SHP77 (cell line): Measurements from ENCODE around the gene RBM4B.
"Not testable (repeated sequence)": the region's sequence is repeated elsewhere in the genome, so short reads cannot be mapped to it uniquely, and the experiment has no call there.

ENCODE experiments used
- DNase-seq, 2 experiments: peaks; one replicate each; lab custom pipeline; 2025; lab: John Stamatoyannopoulos, UW

RBM4B gene, protein sequence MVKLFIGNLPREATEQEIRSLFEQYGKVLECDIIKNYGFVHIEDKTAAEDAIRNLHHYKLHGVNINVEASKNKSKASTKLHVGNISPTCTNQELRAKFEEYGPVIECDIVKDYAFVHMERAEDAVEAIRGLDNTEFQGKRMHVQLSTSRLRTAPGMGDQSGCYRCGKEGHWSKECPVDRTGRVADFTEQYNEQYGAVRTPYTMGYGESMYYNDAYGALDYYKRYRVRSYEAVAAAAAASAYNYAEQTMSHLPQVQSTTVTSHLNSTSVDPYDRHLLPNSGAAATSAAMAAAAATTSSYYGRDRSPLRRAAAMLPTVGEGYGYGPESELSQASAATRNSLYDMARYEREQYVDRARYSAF

DNA sequence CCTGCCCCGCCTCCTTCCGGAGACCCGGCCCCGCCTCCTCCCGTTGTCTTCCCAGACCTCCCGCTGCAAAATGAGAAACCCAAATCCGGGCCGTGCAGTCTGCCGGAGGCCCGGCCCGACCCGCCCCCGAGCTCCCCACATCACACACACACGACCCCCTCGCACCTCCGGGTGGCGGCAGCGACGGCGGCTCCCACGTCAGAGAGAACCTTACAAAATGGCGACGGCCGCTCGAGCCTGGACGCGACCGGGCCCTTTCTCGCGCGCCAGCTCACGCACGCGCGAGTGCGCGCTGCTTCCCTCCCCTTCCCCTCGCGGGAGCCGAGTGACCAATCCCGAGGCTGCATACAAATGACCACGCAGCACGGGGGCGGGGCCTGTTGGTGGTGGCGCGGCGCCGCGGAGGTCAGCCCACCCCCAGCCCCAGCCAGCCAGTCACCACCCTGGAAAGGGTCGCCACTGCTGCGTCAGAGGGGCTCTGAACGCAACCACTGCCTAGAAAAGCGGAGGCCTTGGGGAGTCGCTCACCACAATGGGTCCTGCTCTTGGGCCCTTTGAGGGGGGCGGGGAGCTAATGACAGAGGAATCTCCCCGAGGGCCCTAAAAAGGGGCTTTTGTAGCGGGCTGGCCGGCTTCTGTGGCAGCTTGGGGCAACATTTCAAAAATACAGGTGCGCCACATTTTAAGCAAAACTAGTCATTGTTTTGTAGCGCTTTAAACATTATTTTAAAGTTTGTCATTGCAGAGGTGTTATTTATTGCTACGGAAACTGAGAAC is at the start of gene RBM4B:
RBM4B (minus strand) TSS at position 289 of the 777 bp plus-strand sequence. CDS start 808 bp downstream, outside the sequence.
- DNase-seq, result peak; percentile 98 to 99

DNA sequence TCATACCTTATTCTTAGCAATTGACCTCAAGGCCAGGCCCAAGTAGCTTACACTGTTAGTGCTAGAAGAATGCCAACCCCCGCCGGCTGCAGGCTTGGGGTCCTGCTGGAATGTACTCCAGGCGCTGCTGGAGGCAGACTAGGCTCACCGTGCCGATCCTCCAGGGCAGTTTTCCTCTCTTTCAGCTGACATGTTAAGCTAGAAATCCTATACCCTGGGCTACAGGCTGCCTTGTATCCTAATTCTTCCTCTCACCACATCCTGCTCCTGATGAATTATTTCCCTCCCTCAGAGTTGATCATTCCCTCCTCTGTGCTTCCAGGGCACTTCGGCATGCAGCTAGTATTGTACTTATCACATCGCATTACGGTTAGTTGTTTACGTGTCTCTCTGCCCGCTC is 48.0 kb upstream of the RBM4B start:
- no peak for DNase-seq

DNA sequence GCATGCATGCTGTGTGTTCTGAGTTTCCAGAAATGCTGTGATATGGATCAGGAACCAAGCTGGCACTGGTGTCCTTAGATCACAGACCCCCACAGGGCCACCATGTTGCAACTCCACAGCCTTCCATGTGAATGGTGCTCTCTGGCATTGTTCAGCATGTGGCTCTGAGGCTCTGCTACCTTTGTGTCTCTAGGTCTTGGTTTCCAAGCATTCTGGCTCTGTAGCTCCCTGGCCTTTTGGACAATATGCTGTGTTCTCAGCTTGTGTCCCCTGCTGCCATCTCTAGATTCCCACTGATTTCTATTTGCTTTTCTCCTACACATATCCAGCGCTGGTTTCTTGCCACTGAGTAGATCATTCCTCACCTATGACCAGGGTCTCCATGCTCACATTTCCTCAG is 47.4 kb upstream of the RBM4B start:
- no peak for DNase-seq

DNA sequence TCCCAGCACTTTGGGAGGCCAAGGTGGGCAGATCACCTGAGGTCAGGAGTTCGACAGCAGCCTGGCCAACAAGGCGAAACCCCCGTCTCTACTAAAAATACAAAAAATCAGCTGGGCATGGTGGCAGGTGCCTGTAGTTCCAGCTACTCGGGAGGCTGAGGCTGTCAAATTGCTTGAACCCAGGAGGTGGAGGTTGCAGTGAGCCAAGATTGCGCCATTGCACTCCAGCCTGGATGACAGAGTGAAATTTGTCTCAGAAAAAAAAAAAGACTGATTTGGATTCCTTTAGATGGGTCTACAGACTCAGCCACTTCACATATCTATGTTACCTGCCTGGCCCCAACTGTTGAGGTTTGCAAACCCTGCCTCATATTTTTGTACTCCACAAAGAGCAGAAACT is 46.5 kb upstream of the RBM4B start:
- DNase-seq, result not testable (repeated sequence)

DNA sequence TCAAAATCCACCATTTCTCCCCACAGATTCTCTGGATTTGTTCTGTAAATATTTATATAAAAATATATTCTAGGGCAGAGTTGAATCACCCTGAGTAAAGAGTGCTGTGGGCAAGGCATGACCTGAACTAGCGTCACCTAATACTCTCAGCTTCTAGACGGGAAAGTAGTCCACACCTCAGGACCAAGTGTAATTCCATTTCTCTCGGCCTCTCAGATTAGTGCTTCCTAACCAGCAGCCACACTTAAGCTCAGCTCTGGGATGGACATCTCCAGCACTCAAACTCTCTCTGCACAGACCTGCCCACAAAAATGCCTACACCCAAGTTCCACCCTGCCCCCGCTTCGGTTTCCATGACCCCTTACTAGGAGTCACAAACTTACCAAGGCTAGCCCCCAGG is 46.0 kb upstream of the RBM4B start:
- no peak for DNase-seq

DNA sequence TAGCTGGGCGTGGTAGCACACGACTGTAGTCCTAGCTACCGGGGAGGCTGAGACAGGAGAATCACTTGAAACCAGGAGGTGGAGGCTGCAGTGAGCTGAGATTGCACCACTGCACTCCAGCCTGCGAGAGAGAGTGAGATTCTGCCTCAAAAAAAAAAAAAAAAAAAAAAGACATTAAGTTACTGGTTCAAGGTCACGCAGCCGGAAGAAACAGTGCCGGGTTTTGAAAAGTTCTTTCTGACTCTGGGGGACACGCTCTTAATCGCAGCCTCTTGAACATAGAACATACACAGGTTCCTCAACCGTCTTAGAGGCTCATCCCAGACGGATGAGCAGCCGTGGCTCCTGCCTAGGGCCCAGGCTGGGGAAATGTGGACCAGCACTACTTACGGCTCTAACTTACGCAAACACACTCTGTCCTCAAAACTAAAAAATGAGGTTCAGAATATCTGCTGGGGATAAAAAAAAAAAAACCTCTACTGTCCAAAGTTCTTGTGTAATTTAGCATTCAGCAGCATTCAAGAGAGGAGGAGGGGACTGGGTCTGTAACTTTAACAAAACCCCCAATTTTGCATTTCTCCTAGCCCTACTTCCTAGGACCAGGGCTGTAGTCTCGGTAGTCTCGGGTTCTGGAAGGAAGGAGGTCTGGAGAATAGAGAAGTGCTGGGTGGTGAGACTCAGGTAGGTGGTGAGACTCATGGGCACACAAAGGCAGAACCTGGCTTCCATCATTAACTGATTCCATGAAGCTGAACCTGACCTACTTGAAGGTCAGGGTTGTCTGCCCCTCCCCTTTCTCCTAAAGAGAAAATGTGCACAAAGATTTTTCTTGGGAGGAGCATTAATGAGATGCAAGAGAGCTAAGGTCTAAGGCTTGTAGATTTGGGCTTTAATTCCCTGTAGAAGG is 45.3 kb upstream of the RBM4B start:
- no peak for DNase-seq

DNA sequence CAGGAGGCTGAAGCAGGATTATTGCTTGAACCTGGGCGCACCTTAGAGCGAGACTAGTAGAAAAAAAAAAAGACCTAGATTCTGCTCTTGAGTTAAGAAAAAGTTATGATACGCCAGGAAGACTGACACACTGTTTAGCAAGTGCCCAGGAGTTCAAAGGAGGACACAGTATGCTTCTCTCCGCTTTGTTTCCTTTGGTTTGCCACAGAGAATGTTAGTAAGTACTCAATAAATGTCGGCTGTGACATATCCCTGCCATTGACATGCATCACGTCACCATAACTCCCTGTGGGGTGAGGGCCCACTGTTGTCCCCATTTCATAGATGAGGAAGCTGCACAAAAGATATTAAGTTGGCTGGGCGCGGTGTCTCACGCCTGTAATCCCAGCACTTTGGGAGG is 44.3 kb upstream of the RBM4B start:
- no peak for DNase-seq

DNA sequence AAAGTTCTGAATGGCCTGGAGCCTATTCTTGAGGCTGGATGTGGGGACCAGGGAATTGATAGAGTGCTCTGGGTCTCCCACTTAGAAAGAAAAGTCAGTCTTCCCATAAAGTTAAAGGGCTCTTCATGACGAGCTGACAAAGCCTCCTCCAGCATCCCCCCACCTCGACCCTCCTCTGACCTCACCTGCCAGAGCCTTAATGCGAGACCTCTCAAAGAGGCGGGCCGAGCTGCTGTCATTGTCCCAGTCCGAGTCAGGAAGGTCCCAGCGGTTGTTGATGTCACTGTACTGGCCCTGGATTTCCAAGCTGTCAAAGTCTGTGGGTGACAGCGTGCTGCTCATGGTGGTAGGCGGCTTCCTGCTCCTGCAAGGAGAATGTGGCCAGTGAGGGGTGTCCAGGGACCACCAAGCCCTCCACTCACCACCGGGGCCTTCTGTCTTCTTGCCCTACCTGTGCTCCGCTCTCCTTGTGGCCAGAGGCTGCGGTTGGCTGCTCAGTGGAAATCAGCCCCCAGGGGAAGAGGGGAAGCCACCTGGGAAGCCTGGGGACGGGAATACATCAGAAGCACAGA is 43.3 kb upstream of the RBM4B start:
- DNase-seq, result no peak

DNA sequence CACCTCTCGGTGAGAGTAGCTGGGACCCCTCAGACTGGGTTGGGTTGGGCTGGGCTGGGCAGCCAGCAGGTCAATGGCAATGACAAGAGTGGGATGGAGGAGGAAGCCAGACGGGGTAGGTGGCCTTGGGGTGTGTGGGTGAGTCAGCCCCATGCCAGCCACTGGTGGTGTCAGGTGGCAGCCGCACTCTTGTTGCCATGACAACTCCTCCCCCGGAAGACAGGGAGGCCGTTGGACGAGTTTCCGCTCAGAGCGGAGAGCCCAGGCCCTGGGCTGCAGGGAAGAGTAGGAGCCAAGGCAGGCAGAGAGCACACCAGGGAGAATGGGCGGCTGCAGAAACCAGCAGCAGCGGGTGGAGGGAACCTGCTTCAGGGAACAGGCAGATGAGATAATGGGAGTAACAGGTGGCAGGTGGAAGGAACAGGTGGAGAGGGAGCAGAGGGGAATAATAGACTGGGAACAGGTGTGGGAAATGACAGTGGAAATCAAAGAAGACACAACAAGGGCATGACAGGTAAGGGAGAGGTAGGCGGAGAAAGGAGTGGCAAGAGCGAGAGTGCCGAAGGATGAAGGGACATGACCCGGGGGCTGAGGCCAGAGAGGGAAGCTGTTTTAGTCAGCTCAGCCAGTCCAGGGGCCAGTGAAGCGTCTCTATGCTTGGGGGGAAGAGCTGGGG is 42.7 kb upstream of the RBM4B start:
- DNase-seq, result peak; percentile 81 to 92

DNA sequence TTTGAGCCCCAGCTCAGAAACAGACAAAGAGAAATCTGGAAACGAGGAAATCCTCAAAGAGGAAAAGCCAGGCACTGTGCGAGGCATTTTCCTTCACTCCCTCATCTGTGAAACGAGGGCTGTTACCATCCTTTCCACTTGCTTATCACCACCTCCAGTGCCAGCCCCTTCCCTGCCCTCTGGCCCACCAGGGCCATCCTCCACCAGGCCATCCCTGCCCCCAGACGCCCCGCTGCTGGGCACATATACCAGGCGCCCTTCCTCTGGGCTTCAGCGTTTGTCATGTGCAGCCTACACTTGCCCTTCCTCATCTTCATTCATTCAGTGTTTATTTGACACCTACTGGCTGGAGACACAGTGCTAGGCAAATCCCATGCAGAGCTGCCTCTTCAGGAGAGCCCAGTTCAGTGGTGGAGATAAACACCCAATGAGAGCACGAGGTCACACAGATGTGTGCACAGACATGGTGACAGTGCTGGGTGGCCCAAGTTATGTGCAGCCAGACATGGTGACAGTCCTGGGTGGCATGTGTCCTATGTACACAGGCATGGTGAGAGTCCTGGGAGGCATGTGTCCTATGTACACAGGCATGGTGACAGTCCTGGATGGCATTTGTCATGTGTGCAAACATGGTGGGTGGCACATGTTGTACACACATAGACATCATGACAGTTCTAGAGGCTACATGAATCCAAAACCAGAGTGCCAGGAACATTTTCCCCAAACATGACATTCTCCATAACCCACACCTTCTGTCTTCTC is 41.6 kb upstream of the RBM4B start:
- DNase-seq, result no peak

DNA sequence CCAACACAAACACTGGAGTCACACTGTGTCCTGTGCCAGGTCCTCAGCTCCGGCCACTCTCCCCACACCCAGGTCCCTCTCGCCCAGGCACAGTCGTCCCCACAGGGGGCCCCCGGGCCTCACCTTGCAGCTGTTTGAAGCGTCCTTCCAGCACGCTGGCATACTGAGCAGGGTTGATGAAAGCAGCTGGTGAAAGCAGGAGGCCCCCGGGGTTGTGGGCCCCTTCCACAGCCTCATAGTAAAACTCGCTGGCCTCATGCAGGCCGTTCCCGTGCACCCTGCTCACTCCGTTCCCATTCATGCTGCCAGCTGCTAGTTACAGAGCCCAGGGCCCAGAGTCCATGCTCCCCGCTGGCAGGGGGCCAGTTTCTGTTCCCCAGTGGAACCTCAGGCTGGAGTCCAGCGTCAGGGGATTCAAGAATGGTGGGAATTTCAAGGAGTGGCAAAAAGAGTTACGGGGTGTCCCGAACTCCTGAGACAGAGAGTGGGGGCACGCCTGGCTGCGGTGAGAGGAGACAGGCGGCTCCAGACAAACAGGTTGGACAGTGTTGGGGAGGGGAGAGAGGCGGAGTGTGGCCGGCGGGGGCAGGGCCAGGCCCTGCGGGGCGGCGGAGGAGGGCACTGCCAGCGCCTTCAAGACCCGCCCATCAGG is 40.8 kb upstream of the RBM4B start:
- DNase-seq, result no peak

DNA sequence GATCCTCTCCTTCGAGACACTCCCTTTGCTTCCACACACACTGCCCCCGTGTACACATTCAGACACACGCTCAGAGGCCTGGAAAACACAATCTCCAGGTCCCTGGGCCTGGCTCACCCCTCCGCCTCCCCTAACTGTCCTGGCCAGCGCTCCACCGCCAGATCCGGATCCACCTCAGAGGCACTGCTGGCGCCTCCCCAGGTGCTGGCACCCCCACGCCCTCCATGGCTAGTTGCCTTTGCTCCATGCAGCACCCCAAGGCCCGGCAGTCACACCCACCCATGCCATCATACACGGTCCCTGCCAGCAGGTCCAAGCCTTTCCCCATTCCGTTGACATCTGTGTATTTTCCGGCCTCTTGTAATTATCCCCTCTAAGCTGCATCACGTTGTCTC is 40.2 kb upstream of the RBM4B start:
- no peak for DNase-seq

DNA sequence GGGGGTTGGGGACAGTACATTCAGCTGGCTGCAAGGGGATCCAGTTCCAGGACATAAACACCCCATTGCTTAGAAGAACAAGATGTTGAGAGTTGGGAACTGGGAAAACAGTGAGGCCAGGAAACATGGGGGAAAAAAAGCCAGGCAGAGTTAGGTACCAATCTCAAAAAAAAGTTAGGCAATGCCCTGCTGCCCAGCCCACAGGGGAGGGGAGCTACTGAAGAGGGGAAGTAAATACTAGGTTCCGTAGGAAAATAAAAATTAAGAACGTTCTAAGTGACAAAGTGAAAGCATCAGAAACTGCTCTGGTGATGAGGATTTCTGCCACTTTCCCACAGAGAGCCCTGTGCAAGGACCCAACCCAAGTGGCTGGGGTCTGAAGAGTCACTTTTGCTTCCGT is 39.3 kb upstream of the RBM4B start:
- no peak for DNase-seq

DNA sequence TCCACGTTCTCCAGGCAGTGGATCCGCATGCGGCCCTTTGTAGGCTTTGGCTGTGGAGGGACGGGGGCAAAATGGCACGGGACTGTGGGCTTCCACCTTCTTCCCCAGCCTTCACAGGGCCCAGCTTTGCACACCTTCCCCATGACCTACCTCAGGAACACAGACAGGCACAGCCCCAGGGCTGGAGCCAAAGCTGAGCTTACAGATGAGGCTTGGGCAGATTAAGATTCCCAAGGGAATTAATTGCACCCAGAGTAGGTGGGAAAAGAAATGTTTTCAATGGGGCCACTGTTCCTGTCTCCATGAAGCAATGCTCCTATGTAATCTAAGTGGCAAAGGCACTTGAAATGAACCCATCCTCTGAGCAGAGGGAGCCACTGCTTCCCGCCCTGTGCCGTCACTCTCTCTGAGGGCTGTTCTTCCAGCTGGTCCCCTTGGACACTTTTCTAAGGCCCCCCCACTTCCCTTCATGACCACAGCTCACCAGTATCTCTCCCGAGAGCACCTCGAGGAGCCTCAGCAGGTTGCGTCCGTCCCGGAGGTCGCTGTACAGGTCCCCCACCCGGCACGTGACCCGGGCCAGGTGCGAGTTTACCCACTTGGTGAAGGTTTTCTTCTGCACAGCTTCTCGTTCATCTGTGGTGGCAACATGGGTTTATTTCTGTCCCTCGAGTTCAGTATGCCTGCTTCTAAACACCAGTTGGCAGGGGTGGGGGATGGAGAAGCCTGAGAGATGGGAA is 37.8 kb upstream of the RBM4B start:
- DNase-seq, result no peak

DNA sequence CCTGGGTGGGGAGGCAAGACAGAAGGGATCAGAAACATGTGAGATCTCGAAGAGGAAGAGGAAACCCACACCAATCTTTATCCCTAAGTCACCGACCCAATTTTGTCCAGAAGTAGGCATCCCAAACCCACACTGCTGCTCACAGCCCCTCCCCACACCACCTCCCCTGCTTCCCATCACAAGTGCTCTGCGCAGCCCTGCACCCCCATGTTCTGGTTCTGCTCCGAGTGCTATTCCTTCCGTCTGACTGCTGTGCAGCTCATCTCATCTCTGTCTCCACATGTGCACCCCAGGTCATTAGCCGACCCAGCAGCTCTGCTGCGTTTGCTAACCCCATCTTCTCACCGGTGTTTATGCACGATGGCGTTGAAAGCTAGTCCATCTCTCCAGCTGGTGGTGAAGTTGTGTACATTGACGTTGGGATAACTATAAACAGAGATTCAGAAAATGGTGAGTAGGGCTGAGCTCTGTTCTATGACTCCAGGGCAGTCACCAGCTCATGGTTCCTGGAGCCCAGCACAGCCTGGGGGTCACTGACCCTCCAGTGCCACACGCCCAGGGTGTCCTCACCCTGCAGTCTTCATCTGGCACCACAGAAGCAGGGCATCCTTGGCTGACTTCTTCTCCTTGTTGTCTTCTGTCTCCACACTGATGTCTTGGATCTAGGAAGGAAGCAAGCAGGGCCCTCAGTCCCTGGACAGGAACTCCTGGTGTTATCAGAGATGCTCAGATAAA is 36.2 kb upstream of the RBM4B start:
- DNase-seq, result no peak

DNA sequence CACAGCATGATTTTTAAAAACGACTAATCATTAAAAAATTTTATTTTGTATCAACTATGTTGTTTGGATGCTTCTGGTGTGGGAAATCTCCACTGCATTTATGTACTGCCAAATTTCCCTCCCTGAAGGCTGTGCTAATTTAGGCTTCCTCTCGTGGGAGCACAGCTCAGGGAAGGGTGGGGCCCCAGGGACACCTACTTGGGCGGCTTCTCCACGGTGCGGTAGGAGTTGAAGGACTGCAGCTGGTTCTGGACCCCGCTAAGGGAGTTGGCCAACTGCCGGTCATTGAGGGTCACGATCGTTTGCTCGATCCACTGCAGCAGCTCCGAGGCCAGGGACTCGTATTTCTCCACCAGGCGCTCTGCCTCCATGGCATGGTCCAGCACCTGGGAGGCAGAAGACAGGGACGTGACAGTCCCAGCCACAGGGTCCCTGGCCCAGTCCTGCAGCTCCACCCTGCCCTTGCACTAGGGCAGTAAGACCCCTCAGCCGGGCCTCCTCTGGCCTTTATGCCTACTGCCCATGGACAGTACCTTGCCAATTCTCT is 32.8 kb upstream of the RBM4B start:
- DNase-seq, result no peak

DNA sequence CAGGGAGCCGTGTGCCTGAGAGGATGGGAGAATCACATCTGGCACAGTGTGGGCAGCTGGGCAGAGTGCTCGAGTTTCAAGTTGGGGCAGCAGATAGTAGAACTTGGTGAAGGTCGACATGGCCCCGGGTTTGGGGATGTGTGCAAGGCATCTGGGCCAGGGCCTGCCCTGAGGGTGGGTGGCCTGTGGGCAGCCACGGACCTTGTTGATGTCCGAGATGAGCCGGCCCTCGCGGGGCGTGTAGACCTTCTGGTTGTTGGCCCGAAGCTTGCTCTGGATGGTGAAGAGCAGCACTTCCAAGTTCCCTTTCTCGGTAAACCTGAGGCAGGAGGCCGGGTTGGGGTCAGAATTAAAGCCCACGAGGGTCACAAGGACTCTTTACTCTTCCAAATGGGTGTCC is 31.0 kb upstream of the RBM4B start:
- DNase-seq, result no peak

DNA sequence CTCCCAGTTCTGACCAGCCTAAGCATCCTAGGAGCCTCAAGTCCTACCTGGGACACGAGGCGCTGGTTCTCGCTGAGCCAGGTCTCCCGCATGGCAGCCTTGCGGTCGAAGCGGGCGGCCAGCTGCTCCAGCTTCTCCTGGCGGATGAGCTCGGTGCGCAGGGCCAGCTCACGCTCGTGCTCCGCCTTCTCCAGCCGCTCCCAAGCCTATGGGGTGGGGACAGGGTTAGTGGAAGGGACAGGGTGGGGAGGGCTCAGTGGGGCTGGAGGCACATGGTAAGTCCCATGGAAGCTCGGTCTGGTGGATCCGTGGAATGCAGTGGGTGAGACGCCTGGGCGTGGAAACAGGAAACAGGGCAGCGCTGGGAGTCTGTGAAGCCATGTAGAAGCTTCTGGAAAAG is 30.4 kb upstream of the RBM4B start:
- no peak for DNase-seq

DNA sequence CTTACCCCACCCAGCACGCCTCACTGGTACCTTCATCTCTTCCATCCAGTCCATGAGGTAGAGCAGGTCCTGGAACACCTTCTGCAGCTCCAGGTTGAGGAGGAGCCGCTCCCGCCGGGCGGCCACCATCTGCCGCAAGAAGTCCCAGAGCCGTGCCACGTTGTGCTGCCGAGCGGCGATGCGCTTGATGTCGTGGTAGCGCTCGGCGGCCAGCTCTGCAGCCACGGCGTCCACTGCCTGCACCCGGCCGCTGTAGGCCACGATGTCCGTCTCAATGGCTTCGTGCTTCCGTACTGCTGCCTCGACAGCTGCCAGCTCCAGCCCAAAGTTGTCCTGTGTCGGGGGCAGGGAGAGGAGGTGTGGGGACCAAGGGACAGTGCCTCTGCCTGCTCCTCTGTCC is 29.8 kb upstream of the RBM4B start:
- no peak for DNase-seq
